Liver (tissue), 9 donors: ENCODE measurements around the gene CSNK1G1. TPM values are rescaled to one million over a fixed set of nuclear protein-coding genes. Genes with fewer than 3 reads are reported as not detected.

Experiments
- DNase-seq: peaks from one replicate; pipeline ENCODE4 v3.0.0-alpha.2; 2017; ENCODE audit warnings: low spot score
- H3K27ac ChIP-seq, 2 donors: one replicate each; pipeline ENCODE4 v1.7.0; 2013; ENCODE audit warnings: inconsistent platforms in 2 of 2, low read length in 2 of 2, control low read depth in 1 of 2, low read depth in 1 of 2, mild to moderate bottlenecking in 1 of 2
- H3K27me3 ChIP-seq, 4 donors: one replicate each; pipeline versions ENCODE4 v1.6.1 to v1.7.0; 2013; ENCODE audit warnings: low read length in 3 of 4, inconsistent platforms in 1 of 4, mild to moderate bottlenecking in 1 of 4, moderate library complexity in 1 of 4; ENCODE audit not compliant: control insufficient read depth in 4 of 4, insufficient read depth in 4 of 4
- H3K36me3 ChIP-seq, 4 donors: one replicate each; pipeline versions ENCODE4 v1.6.1 to v1.7.0; 2013; ENCODE audit warnings: low read length in 3 of 4, mild to moderate bottlenecking in 3 of 4, low read depth in 1 of 4, moderate library complexity in 1 of 4; ENCODE audit not compliant: control insufficient read depth in 4 of 4, insufficient read depth in 3 of 4
- H3K4me1 ChIP-seq, 4 donors: one replicate each; pipeline versions ENCODE4 v1.6.1 to v1.7.0; 2013; ENCODE audit warnings: low read length in 3 of 4, mild to moderate bottlenecking in 3 of 4, moderate library complexity in 1 of 4; ENCODE audit not compliant: control insufficient read depth in 4 of 4, insufficient read depth in 4 of 4
- H3K4me3 ChIP-seq, 3 donors: one replicate each; pipeline versions ENCODE4 v1.6.1 to v1.7.0; 2013; ENCODE audit warnings: low read length in 3 of 3, control low read depth in 1 of 3, low read depth in 1 of 3, mild to moderate bottlenecking in 1 of 3
- H3K9ac ChIP-seq, 2 donors: one replicate each; pipeline ENCODE4 v1.7.0; 2013; ENCODE audit warnings: low read length in 2 of 2, mild to moderate bottlenecking in 2 of 2, moderate library complexity in 2 of 2, control low read depth in 1 of 2, low read depth in 1 of 2
- H3K9me3 ChIP-seq, 4 donors: one replicate each; pipeline versions ENCODE4 v1.6.1 to v1.7.0; 2013; ENCODE audit warnings: low read length in 3 of 4; ENCODE audit not compliant: control insufficient read depth in 4 of 4
- CTCF ChIP-seq: fragments of 150-350 bp; IDR thresholded peaks from 2 replicates; pipeline ENCODE4 v1.5.1; 2017; ENCODE audit warnings: improper control_type of control experiment, low read depth, low read length; ENCODE audit not compliant: missing input control
- EGR1 ChIP-seq, 2 donors: IDR thresholded peaks; 2 replicates each; pipeline ENCODE4 v1.6.1; 2016 to 2018; ENCODE audit warnings: antibody characterized with exemption in 2 of 2, low read depth in 2 of 2
- FOXA1 ChIP-seq: IDR thresholded peaks from 2 replicates; pipeline ENCODE4 v1.6.1; 2016; ENCODE audit warnings: antibody characterized with exemption
- GABPA ChIP-seq, 2 donors: IDR thresholded peaks in 1 of 2; conservative IDR thresholded peaks in 1 of 2; 2 replicates each; pipeline ENCODE4 v1.6.1; 2016; ENCODE audit warnings: antibody characterized with exemption in 2 of 2, mild to moderate bottlenecking in 1 of 2, moderate library complexity in 1 of 2
- HNF4G ChIP-seq: IDR thresholded peaks from 2 replicates; pipeline ENCODE4 v1.6.1; 2016; ENCODE audit warnings: antibody characterized with exemption
- MAX ChIP-seq: IDR thresholded peaks from 2 replicates; pipeline ENCODE4 v1.6.1; 2016; ENCODE audit warnings: antibody characterized with exemption
- NR2F2 ChIP-seq: IDR thresholded peaks from 2 replicates; pipeline ENCODE4 v1.6.1; 2016; ENCODE audit warnings: antibody characterized with exemption
- RAD21 ChIP-seq, 2 donors: IDR thresholded peaks; 2 replicates each; pipeline ENCODE4 v1.6.1; 2016; ENCODE audit warnings: antibody characterized with exemption in 2 of 2, mild to moderate bottlenecking in 2 of 2
- REST ChIP-seq: IDR thresholded peaks from 2 replicates; pipeline ENCODE4 v1.6.1; 2016; ENCODE audit warnings: antibody characterized with exemption, mild to moderate bottlenecking
- RXRA ChIP-seq, 2 donors: IDR thresholded peaks; 2 replicates each; pipeline ENCODE4 v1.6.1; 2017 to 2018; ENCODE audit warnings: antibody characterized with exemption in 2 of 2, mild to moderate bottlenecking in 1 of 2
- SP1 ChIP-seq: IDR thresholded peaks from 2 replicates; pipeline ENCODE4 v1.6.1; 2018; ENCODE audit warnings: antibody characterized with exemption, mild to moderate bottlenecking
- TAF1 ChIP-seq: conservative IDR thresholded peaks from 2 replicates; pipeline ENCODE4 v1.6.1; 2016; ENCODE audit warnings: antibody characterized with exemption, mild to moderate bottlenecking
- WGBS: extraction: QIAGEN DNeasy Blood & Tissue Kit; methylation state at CpG from one replicate; pipeline ENCODE4 v1.1.7; 2013; 5-methylcytosine and 5-hydroxymethylcytosine counted together
- polyA plus RNA-seq, 2 donors: library from polyadenylated mRNA; stranded (reverse) in 1 of 2; unstranded in 1 of 2; fragments of 200-250 nt in 1 of 2; fragments of >200 nt in 1 of 2; fragmentation: Nextera tagmentation in 1 of 2; extraction: Ambion mirVana in 1 of 2; gene quantifications; one replicate each; pipeline versions ENCODE4 v1.2.1 to v1.2.3, GENCODE V29; 2013 to 2015
- total RNA-seq, 2 donors: library from RNA; depleted of rRNA; stranded (reverse); fragments of >200 nt; gene quantifications; one replicate each; pipeline ENCODE4 v1.2.3, GENCODE V29; 2014
- donor health status: healthy.
- donor health status: healthy.
- donor health status: healthy.
- donor health status: healthy.
- donor health status: healthy.

CSNK1G1 gene
- total and polyA plus RNA-seq, 4 donors, result 1.7 to 9.1 (median 5.8) TPM

GRCh38 chr15:64285871-64286270, 70.1 kb downstream of the CSNK1G1 start:
- H3K9ac ChIP-seq, result no peak overlapping the region
- H3K27ac ChIP-seq, result no peak overlapping the region
- TF ChIP-seq SP1 (no peak), MAX (no peak), RAD21 (IDR thresholded peaks at IDR 0.05) (no peak), NR2F2 (no peak), GABPA (IDR thresholded peaks at IDR 0.05 in 1 of 2, conservative IDR thresholded peaks at IDR 0.05 in 1 of 2) (no peak)
- no peak for DNase-seq
- no peaks in the 10 kb centered on the region for H3K9me3 ChIP-seq
- peaks cover 0 to 1% (median 0%) of the 10 kb centered on the region in 4 donors for H3K4me1 ChIP-seq
- 92% methylated on average over 7 of the region's 7 CpGs for WGBS
- no peak overlapping the region for H3K4me3 ChIP-seq
- H3K36me3 ChIP-seq, result no peaks in the 10 kb centered on the region
- H3K27me3 ChIP-seq, result no peaks in the 10 kb centered on the region

GRCh38 chr15:64285150-64285549, 70.8 kb downstream of the CSNK1G1 start:
- 96% methylated on average over 1 of the region's 1 CpG for WGBS
- H3K4me3 ChIP-seq, result no peak overlapping the region

More at GRCh38 chr15:64285150-64285549, 70.8 kb downstream of the CSNK1G1 start:
- no peaks in the 10 kb centered on the region for H3K27me3 ChIP-seq
- no peak for TF ChIP-seq RAD21 (IDR thresholded peaks at IDR 0.05)
- TF ChIP-seq GABPA (IDR thresholded peaks at IDR 0.05 in 1 of 2, conservative IDR thresholded peaks at IDR 0.05 in 1 of 2), result no peak
- no peak for TF ChIP-seq REST
- no peak for TF ChIP-seq TAF1
- no peak for TF ChIP-seq NR2F2
- TF ChIP-seq HNF4G, result no peak
- no peak for TF ChIP-seq FOXA1
- no peak for TF ChIP-seq RXRA (IDR thresholded peaks at IDR 0.05)
- no peak for TF ChIP-seq EGR1 (IDR thresholded peaks at IDR 0.05; ENCODE audit: low read depth in 2 of 2)
- TF ChIP-seq CTCF, result no peak
- H3K27ac ChIP-seq, result no peak overlapping the region
- DNase-seq, result no peak
- no peaks in the 10 kb centered on the region for H3K9me3 ChIP-seq
- peaks cover 0 to 1% (median 0%) of the 10 kb centered on the region in 4 donors for H3K4me1 ChIP-seq
- no peak overlapping the region for H3K9ac ChIP-seq
- H3K36me3 ChIP-seq, result no peaks in the 10 kb centered on the region
